HG03558 (cell line): ENCODE measurements around the gene TOMM40.
"Not testable (repeated sequence)": the region's sequence is repeated elsewhere in the genome, so short reads cannot be mapped to it uniquely, and the experiment has no call there.

Experiments
- ATAC-seq: cut with Tn5 transposase; IDR thresholded peaks from one replicate; pipeline ENCODE4 v1.9.1; 2021; ENCODE audit warnings: moderate number of reproducible peaks; ENCODE audit not compliant: unreplicated experiment; ENCODE audit errors: extremely low read depth

TOMM40 gene

GRCh38 chr19:44924243-44924725, 33.2 kb downstream of the TOMM40 start:
- ATAC-seq, result no peak

GRCh38 chr19:44925114-44925891, 34.2 kb downstream of the TOMM40 start:
- no peak for ATAC-seq

GRCh38 chr19:44926245-44927077, 35.4 kb downstream of the TOMM40 start:
- not testable (repeated sequence) for ATAC-seq

- ATAC-seq, result no peak
These were observed 36.7 kb downstream of the TOMM40 start for GRCh38 chr19:44927746-44928145.

GRCh38 chr19:44930088-44930487, 39.0 kb downstream of the TOMM40 start:
- no peak for ATAC-seq

- no peak for ATAC-seq
These were observed 40.5 kb downstream of the TOMM40 start for GRCh38 chr19:44931541-44931940.

- ATAC-seq, result no peak
These were observed 48.6 kb downstream of the TOMM40 start for GRCh38 chr19:44939668-44940067.

- no peak for ATAC-seq
These were observed 51.1 kb downstream of the TOMM40 start, which contains the start of gene APOC4 for GRCh38 chr19:44942067-44942571. Gene APOC4 (plus strand): TSS chr19:44942237. CDS start chr19:44942278, 41 bp downstream.

- ATAC-seq, result no peak
These were observed 52.8 kb downstream of the TOMM40 start for GRCh38 chr19:44943801-44944249.

- no peak for ATAC-seq
These were observed 56.1 kb downstream of the TOMM40 start for GRCh38 chr19:44947041-44947581.

GRCh38 chr19:44948237-44948636, 57.2 kb downstream of the TOMM40 start:
- ATAC-seq, result no peak

GRCh38 chr19:44948763-44949374, 57.8 kb downstream of the TOMM40 start:
- no peak for ATAC-seq

GRCh38 chr19:44949550-44949949, 58.5 kb downstream of the TOMM40 start:
- no peak for ATAC-seq

GRCh38 chr19:44951179-44952159, 60.4 kb downstream of the TOMM40 start:
- no peak for ATAC-seq
